ENCODE measurements around the gene MYO7B.
A peak's percentile ranks its signal among the peaks of the same experiment; 100 is the strongest.

The MYO7B gene

GRCh38 chr2:127651971-127652550, 116.6 kb downstream of the MYO7B start:
- peak; percentile 48 for DNase-seq

GRCh38 chr2:127652786-127653357, 117.4 kb downstream of the MYO7B start:
- DNase-seq, result no peak

DNA sequence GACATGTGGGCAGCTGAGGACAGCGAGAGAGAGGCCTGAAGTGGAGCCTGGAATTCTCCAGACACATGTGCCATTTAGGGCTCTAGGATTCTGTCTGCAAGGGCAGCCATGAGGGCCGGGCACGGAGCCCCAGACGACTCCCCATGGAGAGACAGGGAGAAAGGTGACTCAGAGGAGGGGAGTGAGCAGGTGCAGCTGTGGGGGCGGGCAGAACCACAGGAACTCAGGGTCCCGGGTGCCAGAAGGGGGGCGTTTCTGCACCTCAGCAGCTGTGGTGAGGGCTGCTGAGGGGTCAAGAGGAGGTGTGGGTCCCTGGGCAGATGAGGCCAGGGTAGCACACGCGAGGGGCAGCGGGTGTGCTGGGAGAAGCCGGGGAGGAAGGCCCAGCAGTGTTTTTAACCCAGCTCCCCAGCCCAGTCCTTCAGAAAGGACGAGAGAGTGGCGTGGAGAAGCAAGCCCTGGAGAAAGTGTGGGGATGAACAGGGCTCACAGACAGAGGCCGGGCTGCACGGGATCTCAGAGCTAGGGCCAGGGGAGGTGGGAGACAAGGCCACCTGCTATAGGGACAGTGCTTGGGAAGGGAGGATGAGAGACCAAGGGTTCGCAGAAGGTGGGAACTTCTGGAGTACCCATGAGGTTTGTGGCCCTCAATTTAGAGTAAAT, 118.1 kb downstream of the MYO7B start:
- no peak for DNase-seq

DNA sequence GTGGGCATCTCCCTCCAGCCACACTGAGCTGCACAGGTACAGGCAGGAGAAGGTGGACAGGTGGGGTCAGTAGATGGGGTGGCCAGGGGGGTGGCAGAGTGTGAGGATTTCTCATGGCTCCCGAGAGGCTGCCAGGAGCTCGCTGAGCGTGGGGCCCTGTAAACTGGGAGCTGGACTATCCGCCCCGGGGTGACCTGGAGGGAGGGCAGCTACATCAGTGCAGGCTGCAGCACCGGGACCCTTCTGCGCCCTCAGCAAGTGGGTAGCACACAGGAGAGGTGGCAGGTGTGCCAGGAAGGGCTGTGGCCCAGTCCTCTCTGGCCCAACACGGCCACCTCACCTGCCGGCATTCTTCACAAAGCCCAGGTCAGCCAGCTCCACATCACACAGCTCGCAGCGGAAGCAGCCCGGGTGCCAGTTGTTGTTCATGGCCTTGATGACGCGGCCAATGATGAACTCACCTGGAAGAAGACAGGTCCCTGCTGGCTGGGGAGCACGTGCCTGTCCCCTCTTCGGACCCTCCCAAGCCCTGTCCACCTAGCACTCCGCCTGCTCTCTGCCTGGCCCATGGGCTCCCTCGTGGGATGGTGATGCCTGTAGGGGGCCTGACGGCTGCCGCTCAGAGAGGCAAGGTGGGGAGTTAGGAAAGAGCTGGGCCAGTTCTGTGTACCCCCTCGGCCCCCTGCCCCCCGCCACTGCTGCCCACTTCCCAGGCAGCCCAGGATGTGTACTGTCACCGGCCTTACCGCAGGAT, 118.8 kb downstream of the MYO7B start:
- no peak for DNase-seq

DNA sequence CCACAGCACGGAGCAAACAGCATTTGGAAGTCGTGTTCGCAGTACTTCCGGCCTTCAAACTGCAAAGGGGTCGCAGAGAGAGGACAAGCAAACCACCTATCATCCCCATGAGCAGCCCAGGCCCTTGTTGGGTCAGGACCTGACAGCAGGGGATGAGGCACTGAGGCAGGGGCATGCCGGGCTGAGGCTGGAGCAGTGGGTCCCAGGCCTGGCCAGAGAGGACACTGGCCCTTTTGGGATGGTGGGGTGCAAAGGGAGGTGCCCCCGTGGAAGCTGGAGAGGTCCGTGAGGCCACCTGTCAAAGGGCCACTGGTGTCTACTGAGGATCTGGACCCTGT, 119.3 kb downstream of the MYO7B start:
- no peak for DNase-seq

DNA sequence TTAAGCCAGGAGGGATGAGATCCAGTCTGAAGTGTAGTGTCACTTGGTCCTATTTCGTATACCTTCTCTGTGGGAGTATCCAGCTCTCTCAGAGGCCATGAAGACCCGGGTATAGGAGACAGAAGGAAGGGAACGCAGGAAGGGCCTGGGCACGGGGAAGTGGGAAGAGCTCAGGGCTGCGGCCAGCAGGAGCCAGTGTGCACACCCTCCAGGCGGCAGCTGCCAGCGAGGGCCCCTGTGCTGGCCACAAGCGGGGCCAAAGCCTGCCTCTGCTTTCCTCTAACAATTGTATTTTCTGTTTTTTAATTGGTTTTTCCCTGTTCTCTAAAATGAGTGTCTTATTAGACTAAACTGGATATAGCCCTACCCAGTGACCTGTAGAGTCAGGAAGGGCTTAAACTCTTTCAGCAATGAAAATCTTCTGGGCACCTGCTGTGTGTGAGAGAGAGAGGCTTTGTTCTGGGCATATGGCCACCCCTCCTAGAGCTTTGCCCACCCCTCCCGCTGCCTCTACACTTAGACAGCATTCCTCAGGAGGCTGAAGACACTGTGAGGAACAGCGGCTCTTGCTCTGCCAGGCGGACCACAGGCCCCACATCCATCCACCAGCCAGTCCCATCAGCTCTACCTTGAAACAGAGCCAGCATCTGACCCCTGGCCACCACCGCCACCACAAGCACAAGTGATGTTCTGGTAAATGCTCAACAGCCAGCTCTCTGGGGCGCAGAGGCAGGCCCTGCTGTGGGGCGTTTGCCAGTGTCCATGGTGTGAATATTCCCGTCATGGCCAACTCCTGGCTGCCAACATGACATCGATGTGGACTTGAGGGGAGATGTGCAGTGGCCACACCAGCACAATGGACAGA, 120.0 kb downstream of the MYO7B start:
- DNase-seq, result peak; percentile 82

DNA sequence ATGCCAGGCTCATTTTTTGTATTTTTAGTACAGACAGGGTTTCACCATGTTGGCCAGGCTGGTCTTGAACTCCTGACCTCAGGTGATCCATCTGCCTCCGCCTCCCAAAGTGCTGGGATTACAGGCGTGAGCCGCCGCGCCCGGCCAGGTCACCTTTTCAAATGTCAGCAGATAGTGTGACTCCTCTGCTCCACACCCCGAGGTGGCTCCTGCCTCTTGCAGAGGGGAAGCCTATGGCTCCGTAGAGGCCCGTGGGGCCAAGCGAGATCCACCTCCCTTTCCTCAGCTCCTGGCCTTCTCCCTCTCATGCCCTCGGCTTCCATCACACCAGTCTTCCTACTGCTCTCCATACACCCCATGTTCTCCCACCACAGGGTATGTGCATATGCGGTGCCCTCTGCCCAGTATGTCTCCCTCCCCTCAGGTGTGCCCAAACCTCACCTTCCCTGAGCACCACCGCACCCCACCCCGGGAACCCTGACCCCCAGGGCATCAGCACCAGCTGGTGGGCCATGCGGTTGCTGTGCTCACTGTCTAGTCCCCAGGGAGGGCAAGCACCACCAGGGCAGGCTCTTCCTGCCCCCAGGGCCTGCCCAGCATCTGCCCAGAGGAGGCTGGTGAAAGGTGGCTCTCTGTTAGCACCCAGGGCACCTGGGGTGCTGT, 121.2 kb downstream of the MYO7B start:
- DNase-seq, result no peak

DNA sequence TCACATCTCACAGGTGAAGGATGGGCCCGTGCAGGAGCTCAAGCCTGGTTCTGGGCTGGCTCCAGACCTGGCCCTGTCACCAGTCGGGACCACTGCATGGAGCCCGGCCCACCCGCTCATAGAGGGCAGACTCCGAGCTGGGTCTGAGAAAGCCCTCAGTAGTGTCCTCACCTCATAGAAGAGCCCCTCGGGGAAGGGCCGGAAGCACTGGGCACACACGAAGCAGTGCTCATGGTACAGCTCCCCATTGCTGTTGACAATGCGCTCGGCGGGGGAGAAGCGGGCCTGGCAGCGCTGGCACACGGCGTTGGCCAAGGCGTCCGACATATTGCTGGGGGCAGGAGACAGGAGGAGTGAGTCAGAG, 121.7 kb downstream of the MYO7B start:
- DNase-seq, result no peak

GRCh38 chr2:127658146-127658545, 122.7 kb downstream of the MYO7B start:
- DNase-seq, result no peak

DNA sequence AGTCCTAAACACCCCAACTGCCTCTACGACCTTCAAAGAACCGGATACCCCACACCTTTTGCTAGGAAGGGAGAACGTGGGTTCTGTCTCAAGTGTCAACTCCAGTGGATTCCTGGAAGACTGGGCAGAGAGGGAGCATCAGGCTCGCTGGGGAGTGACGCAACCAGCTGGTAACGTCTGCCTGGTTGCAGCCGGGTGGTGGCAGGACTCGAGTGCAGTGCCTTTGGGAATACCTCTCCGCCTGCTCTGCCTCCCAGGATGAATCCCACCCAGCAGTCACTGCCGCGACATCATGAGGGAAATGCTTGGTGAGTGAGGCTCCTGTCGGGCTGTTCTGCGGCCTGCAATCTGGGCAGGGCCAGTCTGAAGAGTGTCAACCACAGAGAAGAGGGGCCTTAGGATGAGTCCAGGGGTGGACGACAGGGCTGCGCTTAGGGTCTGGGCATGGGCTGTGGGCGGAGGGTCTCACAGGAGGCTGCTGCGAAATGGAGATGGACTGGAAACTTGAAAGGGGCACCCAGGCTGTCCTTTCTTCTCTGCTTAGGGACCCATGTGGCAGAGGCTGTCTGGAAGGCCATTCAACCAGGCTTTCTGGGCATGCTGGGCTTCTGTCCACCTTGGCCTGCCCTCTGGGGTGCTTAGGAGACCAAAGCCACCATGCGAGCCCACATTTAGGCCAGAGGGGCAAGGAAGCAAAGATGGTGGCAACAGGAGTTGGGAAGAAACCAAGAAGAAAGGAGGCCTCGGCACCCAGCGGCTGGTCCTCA, 123.3 kb downstream of the MYO7B start:
- no peak for DNase-seq

- no peak for DNase-seq
Measured at GRCh38 chr2:127659408-127660290, 124.2 kb downstream of the MYO7B start.

DNA sequence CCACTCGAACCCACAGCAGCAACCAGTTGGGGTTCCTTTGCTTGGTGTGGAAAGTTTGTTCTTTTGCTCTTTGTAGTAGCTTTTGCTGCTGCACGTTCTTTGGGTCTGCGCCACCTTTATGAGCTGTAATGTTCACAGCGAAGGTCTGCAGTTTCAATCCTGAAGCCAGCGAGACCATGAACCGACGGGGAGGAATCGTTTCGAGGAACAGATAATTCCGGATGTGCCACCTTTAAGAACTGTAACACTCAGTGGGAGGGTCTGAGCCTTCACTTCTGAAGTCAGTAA, 124.8 kb downstream of the MYO7B start:
- DNase-seq, result no peak

- DNase-seq, result no peak
Measured at GRCh38 chr2:127661072-127661649, 125.7 kb downstream of the MYO7B start.

DNA sequence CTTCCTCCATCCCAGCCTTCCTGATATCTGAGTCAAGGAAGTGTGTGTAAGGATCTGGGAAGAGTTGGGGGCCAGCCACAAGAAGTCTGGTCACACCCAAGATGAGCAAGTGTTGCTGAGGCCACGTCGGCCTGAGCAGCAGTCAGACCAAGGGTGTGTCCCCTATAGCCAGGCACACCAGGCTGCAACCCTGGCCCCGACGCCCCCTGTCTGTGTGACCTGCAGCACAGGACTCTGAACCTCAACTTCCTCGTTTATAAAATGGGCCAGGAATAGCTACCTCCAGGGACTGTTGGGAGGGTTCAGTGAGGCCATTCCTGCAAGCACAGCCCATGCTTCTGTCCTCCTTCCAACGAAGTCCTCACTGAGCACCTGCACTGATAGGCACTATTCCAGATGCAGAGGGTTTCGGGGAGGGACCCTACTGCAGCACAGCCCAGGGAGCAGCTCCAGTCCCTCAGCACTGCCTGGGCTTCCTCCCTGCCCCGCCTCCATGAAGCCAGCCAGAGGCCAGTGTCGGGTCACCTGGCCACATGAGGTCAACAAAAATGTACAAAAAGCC, 126.5 kb downstream of the MYO7B start:
- no peak for DNase-seq

DNA sequence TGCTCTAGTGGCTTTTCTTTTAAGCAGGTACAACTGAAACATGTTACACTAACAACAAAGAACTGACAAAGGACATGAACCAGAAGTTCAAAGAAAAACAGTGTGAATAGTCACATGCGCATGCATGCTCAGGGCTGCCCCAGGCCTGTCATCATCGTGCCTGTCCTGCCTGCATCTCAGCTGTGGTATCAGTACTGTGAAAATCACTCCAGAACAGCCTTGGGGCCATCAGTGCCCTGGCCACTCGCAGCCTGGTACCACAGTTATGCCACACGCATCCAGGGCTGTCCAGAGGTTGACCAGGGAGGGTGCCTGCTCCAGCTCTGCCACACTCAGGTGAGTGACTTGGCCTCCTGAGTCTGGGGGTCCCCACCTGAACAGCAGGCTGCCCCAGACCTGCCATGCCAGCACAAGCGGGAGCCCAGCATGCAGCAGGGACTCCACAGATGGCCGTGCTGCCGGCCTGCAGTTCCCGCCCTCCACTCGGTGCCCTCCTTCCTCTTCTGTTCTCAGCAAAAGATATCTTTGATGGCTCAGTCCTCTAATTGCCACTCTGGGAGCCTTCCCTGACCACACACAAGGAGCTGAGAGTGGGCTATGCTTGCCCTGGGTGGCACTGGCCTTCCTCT, 127.6 kb downstream of the MYO7B start:
- no peak for DNase-seq

DNA sequence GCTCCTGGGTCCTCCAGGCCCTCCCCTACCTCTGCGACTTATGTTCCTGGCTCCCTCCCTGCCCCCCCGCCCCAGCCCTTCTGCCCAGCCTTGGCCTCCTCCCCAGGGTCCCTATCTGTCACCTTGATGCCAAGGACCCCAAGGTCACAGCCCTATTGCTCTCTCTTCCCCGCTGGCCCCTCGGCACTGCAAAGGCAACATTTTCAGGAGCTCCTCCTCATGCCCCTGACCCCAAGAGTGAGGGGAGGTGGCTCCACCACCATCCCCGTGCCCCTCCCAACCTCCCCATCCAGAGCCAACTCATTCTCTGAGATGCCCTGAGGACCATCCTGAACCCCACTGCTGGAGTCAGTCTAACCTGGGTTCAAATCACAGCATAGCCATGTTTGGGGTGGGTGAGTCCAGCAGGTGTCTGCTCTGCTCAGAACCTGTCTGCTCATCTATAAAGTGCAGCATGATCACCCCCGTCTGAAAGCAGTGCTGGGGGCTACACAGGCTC, 128.1 kb downstream of the MYO7B start:
- no peak for DNase-seq

- no peak for DNase-seq
Measured at GRCh38 chr2:127664065-127664894, 128.8 kb downstream of the MYO7B start.

GRCh38 chr2:127664895-127665225, 129.4 kb downstream of the MYO7B start:
- no peak for DNase-seq
